SU-DHL-6 (cell line): ENCODE data around the gene NSG1.
"Not testable (repeated sequence)": the region's sequence is repeated elsewhere in the genome, so short reads cannot be mapped to it uniquely, and the experiment has no call there.

Experiments used
- H2AFZ ChIP-seq: fragments of 200-600 bp; sonication (generic); 2 replicates; pipeline ENCODE4 v1.6.1; 2014; ENCODE audit warnings: low read depth, mild to moderate bottlenecking, moderate library complexity, mixed read lengths, antibody characterized with exemption, low read length; ENCODE audit not compliant: severe bottlenecking
- H3F3A ChIP-seq: fragments of 200-600 bp; shearing (Covaris generic); 2 replicates; pipeline ENCODE4 v1.6.0; 2016; ENCODE audit warnings: antibody characterized with exemption, mild to moderate bottlenecking; ENCODE audit not compliant: insufficient read depth
- H3K27ac ChIP-seq: fragments of 200-600 bp; sonication (generic); 2 replicates; pipeline ENCODE4 v1.5.1; 2016; ENCODE audit warnings: low read depth, mild to moderate bottlenecking, low read length, moderate library complexity, mixed read lengths
- H3K27me3 ChIP-seq: fragments of 200-600 bp; sonication (generic), shearing (Covaris generic); 2 replicates; pipeline ENCODE4 v1.6.0; 2014; ENCODE audit warnings: mild to moderate bottlenecking, low read length
- H3K36me3 ChIP-seq: fragments of 200-600 bp; sonication (generic); 2 replicates; pipeline ENCODE4 v1.6.1; 2014; ENCODE audit warnings: mild to moderate bottlenecking, low read length, mixed read lengths
- H3K4me2 ChIP-seq: fragments of 300-600, 200-600 bp; shearing (Covaris generic), sonication (generic); 2 replicates; pipeline ENCODE4 v1.6.0; 2014; ENCODE audit warnings: low read length, low read depth, mild to moderate bottlenecking; ENCODE audit not compliant: poor library complexity, severe bottlenecking
- H3K4me3 ChIP-seq: fragments of 200-600 bp; sonication (generic); 2 replicates; pipeline ENCODE4 v1.5.1; 2014; ENCODE audit warnings: antibody characterized with exemption, low read length, mild to moderate bottlenecking, mixed read lengths; ENCODE audit not compliant: insufficient read depth, poor library complexity, severe bottlenecking
- H3K79me2 ChIP-seq: fragments of 200-600 bp; sonication (generic); 2 replicates; pipeline ENCODE4 v1.6.1; 2014; ENCODE audit warnings: mild to moderate bottlenecking, low read length, moderate library complexity; ENCODE audit not compliant: insufficient read depth
- H3K9ac ChIP-seq: fragments of 200-600 bp; sonication (generic); 2 replicates; pipeline ENCODE4 v1.7.0; 2014; ENCODE audit warnings: mild to moderate bottlenecking, low read length
- H3K9me2 ChIP-seq: fragments of 200-600 bp; sonication (generic); replicated peaks from 2 replicates; pipeline ENCODE4 v1.6.1; 2014; ENCODE audit warnings: low read length; ENCODE audit not compliant: insufficient read depth
- H3K9me3 ChIP-seq: fragments of 200-600 bp; sonication (generic); 2 replicates; pipeline ENCODE4 v1.6.1; 2014; ENCODE audit warnings: low read length, mixed read lengths; ENCODE audit not compliant: insufficient read depth
- H4K20me1 ChIP-seq: fragments of 200-600 bp; sonication (generic); 2 replicates; pipeline ENCODE4 v1.6.1; 2014; ENCODE audit warnings: low read depth, mild to moderate bottlenecking, antibody characterized with exemption, low read length, moderate library complexity, mixed read lengths
- CTCF ChIP-seq: fragments of 200-600 bp; sonication (generic); IDR thresholded peaks from one replicate; pipeline ENCODE4 v1.5.1; 2017; ENCODE audit warnings: antibody characterized with exemption, mild to moderate bottlenecking, low read length, moderate library complexity; ENCODE audit not compliant: insufficient read depth, poor library complexity, severe bottlenecking
- EZH2phosphoT487 ChIP-seq: fragments of 200-600 bp; sonication (generic), shearing (Covaris generic); conservative IDR thresholded peaks from 2 replicates; pipeline ENCODE4 v1.6.1; 2018; ENCODE audit warnings: mild to moderate bottlenecking, antibody characterized with exemption, low read length, moderate library complexity, mixed read lengths

NSG1 gene

GRCh38 chr4:4420421-4420820 lies 33.5 kb downstream of the NSG1 start:
- Histone ChIP-seq H3K36me3 (0 out of 2 replicates have a peak, but pooled peaks cover 3% of the 10 kb centered on the region), H3K9ac (no peak overlapping the region)

GRCh38 chr4:4421356-4421755 lies 34.5 kb downstream of the NSG1 start:
- no peak overlapping the region for H3K4me2 ChIP-seq
- no peak overlapping the region for H3K27ac ChIP-seq
- H3K9ac ChIP-seq = no peak overlapping the region
- H2AFZ ChIP-seq = no peak overlapping the region
- no peaks in the 10 kb centered on the region for H3K9me3 ChIP-seq
- no peak overlapping the region for H3K4me3 ChIP-seq
- no peaks in the 10 kb centered on the region for H4K20me1 ChIP-seq
- TF ChIP-seq EZH2phosphoT487 = no peak
- TF ChIP-seq CTCF = no peak
- H3K36me3 ChIP-seq = 0 out of 2 replicates have a peak, but pooled peaks cover 3% of the 10 kb centered on the region
- no peaks in the 10 kb centered on the region for H3K9me2 ChIP-seq
- H3K79me2 ChIP-seq = no peaks in the 10 kb centered on the region
- H3F3A ChIP-seq = peaks cover 3% of the 10 kb centered on the region; the same call in 1 of the 2 replicates
- no peaks in the 10 kb centered on the region for H3K27me3 ChIP-seq

More at GRCh38 chr4:4420421-4420820, 33.5 kb downstream of the NSG1 start:
- H2AFZ ChIP-seq = no peak overlapping the region
- no peaks in the 10 kb centered on the region for H4K20me1 ChIP-seq
- TF ChIP-seq EZH2phosphoT487 (no peak), CTCF (no peak)
- H3F3A ChIP-seq = peaks cover 3% of the 10 kb centered on the region; the same call in 1 of the 2 replicates
- no peaks in the 10 kb centered on the region for H3K9me3 ChIP-seq
- H3K9me2 ChIP-seq = no peaks in the 10 kb centered on the region
- no peak overlapping the region for H3K27ac ChIP-seq
- H3K79me2 ChIP-seq = no peaks in the 10 kb centered on the region
- H3K4me2 ChIP-seq = no peak overlapping the region
- H3K27me3 ChIP-seq = no peaks in the 10 kb centered on the region
- no peak overlapping the region for H3K4me3 ChIP-seq

- not testable (repeated sequence) for H3K9ac ChIP-seq, H3K27ac ChIP-seq, H2AFZ ChIP-seq, H3K9me3 ChIP-seq, H3K27me3 ChIP-seq, H3K9me2 ChIP-seq, H3F3A ChIP-seq, H3K4me2 ChIP-seq, H3K79me2 ChIP-seq, H3K36me3 ChIP-seq, H4K20me1 ChIP-seq, H3K4me3 ChIP-seq
Observed at GRCh38 chr4:4422117-4422516, 35.2 kb downstream of the NSG1 start.

GRCh38 chr4:4422856-4423499 lies 36.1 kb downstream of the NSG1 start:
- Histone ChIP-seq H3K9me3 (no peaks in the 10 kb centered on the region), H3K4me2 (no peak overlapping the region), H3K4me3 (no peak overlapping the region), H3K27ac (no peak overlapping the region), H3F3A (peaks cover 3% of the 10 kb centered on the region; the same call in 1 of the 2 replicates), H3K79me2 (no peaks in the 10 kb centered on the region), H3K27me3 (no peaks in the 10 kb centered on the region), H3K9me2 (no peaks in the 10 kb centered on the region), H3K36me3 (0 out of 2 replicates have a peak, but pooled peaks cover 3% of the 10 kb centered on the region), H2AFZ (no peak overlapping the region), H4K20me1 (no peaks in the 10 kb centered on the region), H3K9ac (no peak overlapping the region)
- TF ChIP-seq EZH2phosphoT487 = no peak
- no peak for TF ChIP-seq CTCF
